Tibial artery (tissue), 4 donors: Measurements from ENCODE around the gene GMFB.

Source experiments
- DNase-seq, 2 donors: peaks; one replicate each; pipeline ENCODE4 v3.0.0-alpha.2; 2019
- H3K27ac ChIP-seq, 2 donors: fragments of 200-600 bp; sonication (generic) in 1 of 2; 1 replicate in 1 of 2; 2 replicates in 1 of 2; pipeline ENCODE4 v1.5.1; 2018 to 2019; ENCODE audit warnings: mild to moderate bottlenecking in 1 of 2
- H3K27me3 ChIP-seq, 2 donors: fragments of 200-600 bp; sonication (generic) in 1 of 2; one replicate each; pipeline versions ENCODE4 v1.5.1 to v1.6.0; 2016 to 2019
- H3K36me3 ChIP-seq, 3 donors: fragments of 200-600 bp; sonication (generic) in 2 of 3; one replicate each; pipeline ENCODE4 v1.5.1; 2016 to 2019; ENCODE audit warnings: mild to moderate bottlenecking in 2 of 3
- H3K4me1 ChIP-seq, 4 donors: fragments of 200-600 bp; sonication (generic) in 2 of 4; 1 replicate in 3 of 4; 2 replicates in 1 of 4; pipeline ENCODE4 v1.5.1; 2016 to 2019
- H3K4me3 ChIP-seq, 2 donors: fragments of 200-600 bp; sonication (generic) in 1 of 2; 1 replicate in 1 of 2; 2 replicates in 1 of 2; pipeline ENCODE4 v1.5.1; 2018 to 2019; ENCODE audit warnings: mild to moderate bottlenecking in 2 of 2
- H3K9me3 ChIP-seq, 3 donors: fragments of 200-600 bp; sonication (generic) in 1 of 3; one replicate each; pipeline ENCODE4 v1.5.1; 2016 to 2019
- intact Hi-C: fragments of 100-400 bp; cut with DNase I; formaldehyde crosslinking; loops from one replicate; pipeline ENCODE4 v1.15.0; 2023; ENCODE audit warnings: low total_unique reads
- TF ChIP-seq, protein P1 (sequence below), 2 experiments: fragments of 200-600 bp in 1 of 2; fragments of 450-650 bp in 1 of 2; IDR thresholded peaks; one replicate each; pipeline ENCODE4 v1.5.1; 2017 to 2019; ENCODE audit warnings: antibody characterized with exemption in 2 of 2, mild to moderate bottlenecking in 1 of 2, moderate library complexity in 1 of 2

GMFB gene

DNA sequence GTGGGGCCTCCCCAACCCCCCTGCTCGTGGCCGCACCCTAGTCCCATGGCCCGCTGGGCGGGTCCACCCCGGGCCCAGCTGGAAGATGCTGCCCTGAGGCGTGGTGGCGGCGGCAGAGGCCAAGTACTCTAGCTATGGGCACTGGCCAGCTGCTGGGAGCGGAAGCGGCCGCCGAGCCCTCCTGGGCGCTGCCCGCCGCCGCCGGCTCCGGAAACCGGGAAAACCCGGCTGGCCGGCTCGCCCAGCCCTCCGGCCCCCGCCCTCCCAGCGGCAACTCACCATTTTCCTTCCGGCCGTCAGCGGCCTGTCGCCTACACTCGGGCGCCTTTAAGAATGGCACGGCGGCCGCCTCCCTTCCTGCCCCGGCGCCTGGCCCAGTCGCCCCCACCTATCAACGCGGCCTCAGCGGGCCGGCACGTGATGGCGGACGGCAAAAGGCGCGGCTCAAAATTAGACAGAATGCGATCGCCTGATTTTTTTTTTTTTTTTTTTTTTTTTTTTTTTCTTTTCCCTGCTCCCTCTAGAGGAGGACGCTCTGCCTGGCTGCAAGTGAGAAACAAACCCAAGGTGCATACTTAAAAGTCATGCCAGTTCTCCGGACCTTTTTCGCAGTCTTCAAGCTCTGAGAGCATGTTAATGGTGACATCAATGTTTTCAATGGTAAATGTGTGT, at the start of gene GMFB:
TSS of gene GMFB (minus strand) at position 335 of the 672 bp plus-strand sequence. CDS start at position 282, 53 bp downstream.
- Histone ChIP-seq H3K27ac (peak within 1 kb of the TSS; percentile 91 to 94), H3K4me3 (peak within 1 kb of the TSS; percentile 70 to 82), H3K4me1 (peaks cover 0 to 47% (median 22%) of the 10 kb centered on the region in 4 donors), H3K36me3 (no peaks in the 10 kb centered on the region), H3K27me3 (no peaks in the 10 kb centered on the region), H3K9me3 (no peaks in the 10 kb centered on the region)
- intact Hi-C loops, result no loop called here
- TF ChIP-seq, protein P1, sequence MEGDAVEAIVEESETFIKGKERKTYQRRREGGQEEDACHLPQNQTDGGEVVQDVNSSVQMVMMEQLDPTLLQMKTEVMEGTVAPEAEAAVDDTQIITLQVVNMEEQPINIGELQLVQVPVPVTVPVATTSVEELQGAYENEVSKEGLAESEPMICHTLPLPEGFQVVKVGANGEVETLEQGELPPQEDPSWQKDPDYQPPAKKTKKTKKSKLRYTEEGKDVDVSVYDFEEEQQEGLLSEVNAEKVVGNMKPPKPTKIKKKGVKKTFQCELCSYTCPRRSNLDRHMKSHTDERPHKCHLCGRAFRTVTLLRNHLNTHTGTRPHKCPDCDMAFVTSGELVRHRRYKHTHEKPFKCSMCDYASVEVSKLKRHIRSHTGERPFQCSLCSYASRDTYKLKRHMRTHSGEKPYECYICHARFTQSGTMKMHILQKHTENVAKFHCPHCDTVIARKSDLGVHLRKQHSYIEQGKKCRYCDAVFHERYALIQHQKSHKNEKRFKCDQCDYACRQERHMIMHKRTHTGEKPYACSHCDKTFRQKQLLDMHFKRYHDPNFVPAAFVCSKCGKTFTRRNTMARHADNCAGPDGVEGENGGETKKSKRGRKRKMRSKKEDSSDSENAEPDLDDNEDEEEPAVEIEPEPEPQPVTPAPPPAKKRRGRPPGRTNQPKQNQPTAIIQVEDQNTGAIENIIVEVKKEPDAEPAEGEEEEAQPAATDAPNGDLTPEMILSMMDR (IDR thresholded peaks at IDR 0.05), result peak; percentile 18 to 31
- DNase-seq, result peak; percentile 92 to 96

DNA sequence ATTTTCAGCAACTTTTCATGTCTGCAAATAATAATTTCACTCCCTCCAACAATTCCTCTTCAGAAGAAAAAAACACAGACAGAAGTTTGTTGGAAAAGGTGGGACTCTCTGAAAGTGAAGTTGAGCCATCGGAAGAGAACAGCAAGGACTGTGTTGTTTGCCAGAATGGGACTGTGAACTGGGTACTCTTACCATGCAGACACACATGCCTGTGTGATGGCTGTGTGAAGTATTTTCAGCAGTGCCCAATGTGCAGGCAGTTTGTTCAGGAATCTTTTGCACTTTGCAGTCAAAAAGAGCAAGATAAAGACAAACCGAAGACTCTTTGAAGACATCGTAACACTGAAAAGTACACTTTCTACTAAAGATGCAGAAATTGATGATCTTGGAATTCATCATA, 49.3 kb upstream of the GMFB start:
- TF ChIP-seq, protein P1 (IDR thresholded peaks at IDR 0.05), result no peak
- intact Hi-C loops, result no loop called here
- H3K36me3 ChIP-seq, result peaks cover 6 to 39% (median 20%) of the 10 kb centered on the region in 3 donors
- no peaks in the 10 kb centered on the region for H3K9me3 ChIP-seq
- DNase-seq, result no peak
- H3K4me3 ChIP-seq, result no peak overlapping the region
- H3K27me3 ChIP-seq, result no peaks in the 10 kb centered on the region
- H3K27ac ChIP-seq, result no peak overlapping the region
- H3K4me1 ChIP-seq, result no peaks in the 10 kb centered on the region

DNA sequence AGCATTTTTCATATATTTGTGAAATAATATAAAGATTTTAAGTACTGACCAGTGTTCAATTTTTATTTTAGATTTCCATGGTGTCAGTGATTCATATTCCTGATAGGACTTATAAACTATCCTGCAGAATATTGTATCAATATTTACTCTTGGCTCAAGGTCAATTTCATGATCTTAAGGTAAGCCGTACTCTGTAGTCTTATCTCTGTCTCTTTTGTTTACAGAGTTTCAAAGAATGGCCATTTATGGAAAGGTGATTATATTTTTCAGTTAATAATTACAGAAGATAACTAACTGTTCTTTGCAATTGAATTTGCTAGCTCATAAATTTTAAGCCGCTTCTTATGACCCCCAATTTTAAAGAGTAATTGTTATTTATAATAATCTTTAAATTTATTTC, 48.9 kb upstream of the GMFB start:
- DNase-seq, result no peak
- Histone ChIP-seq H3K27ac (no peak overlapping the region), H3K9me3 (no peaks in the 10 kb centered on the region), H3K4me1 (no peaks in the 10 kb centered on the region), H3K4me3 (no peak overlapping the region), H3K27me3 (no peaks in the 10 kb centered on the region), H3K36me3 (peaks cover 6 to 43% (median 20%) of the 10 kb centered on the region in 3 donors)
- intact Hi-C loops, result no loop called here
- TF ChIP-seq, protein P1 (IDR thresholded peaks at IDR 0.05), result no peak

DNA sequence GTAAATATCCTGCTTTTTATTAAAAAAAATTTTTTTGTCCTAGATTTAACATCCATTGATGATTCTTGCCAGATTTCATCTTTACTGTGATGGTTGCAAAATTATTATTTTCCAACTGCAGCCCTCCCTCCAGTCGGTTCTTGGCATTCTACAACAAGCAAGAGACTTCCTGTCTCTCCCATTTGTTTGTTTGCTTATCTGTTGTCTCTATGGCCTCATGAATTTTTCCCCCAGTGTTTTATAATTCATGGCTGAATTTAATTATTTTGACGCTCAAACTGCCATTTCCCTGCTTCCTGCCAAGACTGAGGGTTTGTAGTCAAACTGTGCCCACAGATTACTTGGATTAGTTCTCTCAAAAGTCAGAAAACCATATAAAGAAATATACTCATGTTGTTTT, 46.9 kb upstream of the GMFB start:
- no peak for DNase-seq
- Histone ChIP-seq H3K36me3 (peaks cover 9 to 46% (median 20%) of the 10 kb centered on the region in 3 donors), H3K9me3 (no peaks in the 10 kb centered on the region), H3K4me3 (no peak overlapping the region), H3K4me1 (no peaks in the 10 kb centered on the region), H3K27ac (no peak overlapping the region), H3K27me3 (no peaks in the 10 kb centered on the region)
- intact Hi-C loops, result no loop called here
- TF ChIP-seq, protein P1 (IDR thresholded peaks at IDR 0.05), result no peak

DNA sequence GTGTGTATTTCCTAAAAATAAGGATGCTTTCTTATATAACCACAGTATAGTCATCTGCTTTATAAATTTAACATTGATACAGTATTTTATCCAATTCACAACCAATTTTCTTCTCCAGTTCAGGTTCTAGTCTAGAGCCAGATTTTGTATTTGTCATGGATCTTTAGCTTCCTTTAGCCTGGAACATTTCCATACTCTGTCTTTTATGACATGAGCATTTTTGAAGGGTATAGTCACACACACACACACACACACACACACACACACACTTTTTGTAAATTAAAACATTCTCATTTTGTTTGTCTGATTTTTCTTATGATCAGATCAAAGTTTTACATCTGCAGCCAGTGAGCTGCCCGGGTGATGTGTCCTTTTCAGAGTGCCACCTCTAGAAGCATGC, 46.3 kb upstream of the GMFB start:
- Histone ChIP-seq H3K27ac (no peak overlapping the region), H3K27me3 (no peaks in the 10 kb centered on the region), H3K4me1 (no peaks in the 10 kb centered on the region), H3K36me3 (peaks cover 14 to 51% (median 22%) of the 10 kb centered on the region in 3 donors), H3K4me3 (no peak overlapping the region), H3K9me3 (no peaks in the 10 kb centered on the region)
- intact Hi-C loops, result no loop called here
- DNase-seq, result no peak
- TF ChIP-seq, protein P1 (IDR thresholded peaks at IDR 0.05), result no peak
